Vagina (tissue), 2 donors: ENCODE measurements around the gene SELENOS. TPM values are rescaled to one million over a fixed set of nuclear protein-coding genes. Genes with fewer than 3 reads are reported as not detected.

Experiments
- DNase-seq, 2 donors: peaks; one replicate each; pipeline ENCODE4 v3.0.0-alpha.2; 2017; ENCODE audit errors: extremely low spot score in 2 of 2
- H3K27ac ChIP-seq: fragments of 200-600 bp; sonication (generic); one replicate; pipeline ENCODE4 v1.5.1; 2019
- H3K27me3 ChIP-seq: fragments of 200-600 bp; sonication (generic); one replicate; pipeline ENCODE4 v1.5.1; 2019
- H3K36me3 ChIP-seq, 2 donors: fragments of 200-600 bp; sonication (generic); one replicate each; pipeline ENCODE4 v1.5.1; 2017 to 2019
- H3K4me1 ChIP-seq: fragments of 200-600 bp; sonication (generic); one replicate; pipeline ENCODE4 v1.5.1; 2019
- H3K4me3 ChIP-seq, 2 donors: fragments of 200-600 bp; sonication (generic); 1 replicate in 1 of 2; 2 replicates in 1 of 2; pipeline ENCODE4 v1.5.1; 2016 to 2019
- H3K9me3 ChIP-seq: fragments of 200-600 bp; sonication (generic); one replicate; pipeline ENCODE4 v1.5.1; 2019
- CTCF ChIP-seq, 3 experiments: fragments of 450-650 bp in 2 of 3; fragments of 200-600 bp in 1 of 3; sonication (generic) in 1 of 3; IDR thresholded peaks; one replicate each; pipeline ENCODE4 v1.5.1; 2017 to 2019; ENCODE audit warnings: antibody characterized with exemption in 3 of 3, mild to moderate bottlenecking in 2 of 3, moderate library complexity in 2 of 3
- POLR2A ChIP-seq, 2 donors: fragments of 450-650 bp; IDR thresholded peaks; one replicate each; pipeline ENCODE4 v1.6.1; 2017; ENCODE audit warnings: antibody characterized with exemption in 2 of 2, mild to moderate bottlenecking in 2 of 2, moderate library complexity in 2 of 2
- POLR2AphosphoS5 ChIP-seq, 2 donors: sonication (generic); formaldehyde crosslinking; IDR thresholded peaks; one replicate each; pipeline ENCODE4 v1.9.0; 2017; ENCODE audit warnings: antibody characterized with exemption in 2 of 2, mild to moderate bottlenecking in 2 of 2, low read depth in 1 of 2; ENCODE audit not compliant: insufficient read depth in 1 of 2
- intact Hi-C: fragments of 100-400 bp; cut with DNase I; formaldehyde crosslinking; loops from one replicate; pipeline ENCODE4 v1.15.1; 2023
- total RNA-seq: library from RNA; depleted of rRNA; stranded (reverse); fragments of >200 nt; gene quantifications from one replicate; pipeline ENCODE4 v1.2.3, GENCODE V29; 2016

SELENOS gene
- total RNA-seq, 1 donor from 2014 or later: 47.6 TPM

- TF ChIP-seq POLR2A (IDR thresholded peaks at IDR 0.05) (no peak), CTCF (IDR thresholded peaks at IDR 0.05) (no peak), POLR2AphosphoS5 (IDR thresholded peaks at IDR 0.05; ENCODE audit: insufficient read depth in 1 of 2, low read depth in 1 of 2) (no peak)
- Histone ChIP-seq H3K36me3 (no peaks in the 10 kb centered on the region), H3K4me3 (no peak overlapping the region), H3K27me3 (no peaks in the 10 kb centered on the region), H3K4me1 (no peaks in the 10 kb centered on the region), H3K9me3 (no peaks in the 10 kb centered on the region), H3K27ac (no peak overlapping the region)
- intact Hi-C loops: no loop called here
- DNase-seq: no peak
Measured at GRCh38 chr15:101318839-101319238, 41.6 kb upstream of the SELENOS start.

- intact Hi-C loops: no loop called here
- H3K27me3 ChIP-seq: no peaks in the 10 kb centered on the region
- no peaks in the 10 kb centered on the region for H3K9me3 ChIP-seq
- no peak for DNase-seq
- no peak for TF ChIP-seq POLR2A (IDR thresholded peaks at IDR 0.05)
- TF ChIP-seq CTCF (IDR thresholded peaks at IDR 0.05): no peak
- no peak for TF ChIP-seq POLR2AphosphoS5 (IDR thresholded peaks at IDR 0.05; ENCODE audit: insufficient read depth in 1 of 2, low read depth in 1 of 2)
- H3K4me1 ChIP-seq: no peaks in the 10 kb centered on the region
- no peak overlapping the region for H3K27ac ChIP-seq
- H3K36me3 ChIP-seq: no peaks in the 10 kb centered on the region
- H3K4me3 ChIP-seq: no peak overlapping the region
Measured at GRCh38 chr15:101318147-101318819, 41.0 kb upstream of the SELENOS start.

- no peaks in the 10 kb centered on the region for H3K36me3 ChIP-seq
- no peak for DNase-seq
- no peak overlapping the region for H3K4me3 ChIP-seq
- no peaks in the 10 kb centered on the region for H3K9me3 ChIP-seq
- intact Hi-C loops: no loop called here
- TF ChIP-seq POLR2AphosphoS5 (IDR thresholded peaks at IDR 0.05; ENCODE audit: insufficient read depth in 1 of 2, low read depth in 1 of 2) (no peak), CTCF (IDR thresholded peaks at IDR 0.05) (no peak), POLR2A (IDR thresholded peaks at IDR 0.05) (no peak)
- H3K27me3 ChIP-seq: no peaks in the 10 kb centered on the region
- H3K4me1 ChIP-seq: no peaks in the 10 kb centered on the region
- no peak overlapping the region for H3K27ac ChIP-seq
Measured at GRCh38 chr15:101317336-101317872, 40.1 kb upstream of the SELENOS start.

- no peaks in the 10 kb centered on the region for H3K9me3 ChIP-seq
- DNase-seq: no peak
- no peak overlapping the region for H3K4me3 ChIP-seq
- H3K36me3 ChIP-seq: no peaks in the 10 kb centered on the region
- H3K27me3 ChIP-seq: no peaks in the 10 kb centered on the region
- TF ChIP-seq CTCF (IDR thresholded peaks at IDR 0.05) (no peak), POLR2AphosphoS5 (IDR thresholded peaks at IDR 0.05; ENCODE audit: insufficient read depth in 1 of 2, low read depth in 1 of 2) (no peak), POLR2A (IDR thresholded peaks at IDR 0.05) (no peak)
- no peak overlapping the region for H3K27ac ChIP-seq
- intact Hi-C loops: no loop called here
- no peaks in the 10 kb centered on the region for H3K4me1 ChIP-seq
Measured at GRCh38 chr15:101316529-101316928, 39.2 kb upstream of the SELENOS start.

GRCh38 chr15:101315736-101316135 lies 38.5 kb upstream of the SELENOS start:
- H3K4me1 ChIP-seq: no peaks in the 10 kb centered on the region
- DNase-seq: no peak
- no peak overlapping the region for H3K4me3 ChIP-seq
- H3K27me3 ChIP-seq: no peaks in the 10 kb centered on the region
- no peaks in the 10 kb centered on the region for H3K36me3 ChIP-seq
- H3K9me3 ChIP-seq: no peaks in the 10 kb centered on the region
- intact Hi-C loops: no loop called here
- no peak for TF ChIP-seq POLR2A (IDR thresholded peaks at IDR 0.05)
- H3K27ac ChIP-seq: no peak overlapping the region
